Measurements from ENCODE around the gene ZCRB1.
"Not testable (repeated sequence)": the region's sequence is repeated elsewhere in the genome, so short reads cannot be mapped to it uniquely, and the experiment has no call there.

The ZCRB1 gene, protein sequence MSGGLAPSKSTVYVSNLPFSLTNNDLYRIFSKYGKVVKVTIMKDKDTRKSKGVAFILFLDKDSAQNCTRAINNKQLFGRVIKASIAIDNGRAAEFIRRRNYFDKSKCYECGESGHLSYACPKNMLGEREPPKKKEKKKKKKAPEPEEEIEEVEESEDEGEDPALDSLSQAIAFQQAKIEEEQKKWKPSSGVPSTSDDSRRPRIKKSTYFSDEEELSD

DNA sequence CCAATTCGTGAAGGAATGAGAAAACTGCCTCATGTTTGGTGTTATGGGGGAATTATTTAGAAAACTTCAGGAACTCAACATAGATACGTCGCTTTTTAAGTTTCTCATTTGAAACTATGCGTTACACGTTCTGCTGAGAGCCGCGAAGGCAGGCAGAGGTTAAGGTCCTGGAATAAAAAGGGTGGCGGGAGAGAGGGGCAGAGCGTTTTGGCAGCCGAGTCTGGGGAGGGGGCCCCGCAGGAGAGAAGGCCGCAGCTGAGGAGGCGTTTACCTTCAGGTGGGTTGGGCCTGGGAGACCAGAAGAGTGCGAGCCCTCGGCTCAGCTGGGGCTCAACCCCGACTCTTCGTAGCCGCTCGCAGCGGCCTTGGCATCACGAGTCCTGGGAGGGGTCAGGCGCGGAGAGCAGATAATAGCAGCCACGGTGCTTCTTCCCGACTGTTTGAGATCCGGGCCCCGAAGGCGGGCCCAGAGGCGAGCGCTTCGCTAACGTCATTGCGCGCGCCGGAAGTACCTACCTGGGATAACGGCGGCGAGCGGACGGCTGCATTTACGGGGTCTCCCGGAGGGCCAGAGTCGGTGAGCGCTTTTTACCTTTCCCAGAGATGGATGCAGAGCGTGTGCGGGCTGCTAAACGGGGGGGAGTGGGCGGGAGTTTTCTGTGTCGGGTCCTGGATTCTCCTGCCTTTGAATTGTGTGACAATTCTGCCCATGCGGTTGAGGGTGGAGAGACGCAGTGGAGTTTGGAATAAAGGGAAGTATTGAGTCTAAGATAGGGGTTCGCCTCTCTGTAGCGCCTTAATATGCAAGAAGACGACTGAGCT is at the start of gene ZCRB1, which contains the start of gene PPHLN1:
Gene ZCRB1 (minus strand): TSS at position 442 of the 822 bp plus-strand sequence. CDS start 1,992 bp downstream, outside the sequence.
Gene PPHLN1 (plus strand): TSS at position 515 of the 822 bp plus-strand sequence. CDS start 9,736 bp downstream, outside the sequence.
- H3K4me3 Mint-ChIP-seq: peak within 1 kb of the TSS; percentile 99
- H3K36me3 Mint-ChIP-seq: peaks cover 7% of the 10 kb centered on the region
- H3K27ac Mint-ChIP-seq: peak within 1 kb of the TSS; percentile 90
- no peaks in the 10 kb centered on the region for H3K9me3 Mint-ChIP-seq (ENCODE audit: low read depth)
- H3K4me1 Mint-ChIP-seq (ENCODE audit: low read depth): peaks cover 50% of the 10 kb centered on the region
- no peaks in the 10 kb centered on the region for H3K27me3 Mint-ChIP-seq

DNA sequence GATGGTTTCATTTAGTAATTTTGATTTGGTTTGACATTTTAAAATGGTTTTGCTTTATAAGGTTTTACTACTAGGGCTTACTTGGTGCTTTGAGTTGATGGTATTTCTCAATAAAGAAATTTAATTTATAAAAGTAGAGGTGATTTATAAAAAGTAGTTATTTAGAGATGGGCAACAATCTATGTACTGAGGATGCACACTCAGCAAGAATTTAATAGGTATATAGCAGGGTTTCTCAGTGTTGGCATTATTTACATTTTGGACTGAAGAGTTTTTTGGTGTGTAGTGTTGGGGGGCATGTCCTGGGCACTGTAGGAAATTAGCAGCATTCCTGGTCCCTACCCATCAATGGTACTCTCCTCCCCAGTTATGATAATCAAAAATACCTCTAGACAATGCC is 47.8 kb upstream of the ZCRB1 start:
- Mint-ChIP-seq H3K27me3 (no peaks in the 10 kb centered on the region), H3K27ac (no peak overlapping the region), H3K4me3 (no peak overlapping the region), H3K9me3 (ENCODE audit: low read depth) (no peaks in the 10 kb centered on the region), H3K4me1 (ENCODE audit: low read depth) (peaks cover 10% of the 10 kb centered on the region), H3K36me3 (peaks cover 9% of the 10 kb centered on the region)

DNA sequence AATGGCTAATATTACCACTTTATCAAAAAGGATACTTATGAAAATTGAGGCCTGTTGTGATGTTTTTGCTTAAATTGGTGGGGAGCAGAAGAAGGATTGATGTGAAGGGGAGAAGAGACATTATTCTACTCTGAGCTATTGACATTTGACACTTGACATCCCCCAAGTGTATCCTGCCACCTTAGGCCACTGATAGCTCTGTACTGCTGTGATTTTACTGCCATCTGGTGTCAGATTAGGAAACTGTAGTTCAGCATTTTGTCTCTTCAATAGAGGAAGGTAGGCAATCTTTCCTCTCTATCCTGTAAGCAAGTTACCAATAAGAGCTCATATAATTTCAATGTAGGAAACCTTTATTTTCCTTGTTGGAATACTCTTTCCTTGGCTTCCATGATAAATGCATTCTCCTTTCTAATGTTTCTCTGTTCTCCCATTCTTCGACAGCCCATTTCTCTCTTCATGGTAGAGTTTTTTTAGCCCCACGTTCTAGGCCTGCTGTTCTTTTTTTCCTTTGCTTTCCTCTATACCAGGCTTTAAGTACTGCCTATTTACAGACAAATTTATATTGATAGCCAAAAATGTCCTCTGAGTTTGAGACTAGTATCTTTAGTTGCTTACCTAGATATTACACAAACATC is 46.4 kb upstream of the ZCRB1 start:
- no peak overlapping the region for H3K27ac Mint-ChIP-seq
- no peak overlapping the region for H3K4me3 Mint-ChIP-seq

DNA sequence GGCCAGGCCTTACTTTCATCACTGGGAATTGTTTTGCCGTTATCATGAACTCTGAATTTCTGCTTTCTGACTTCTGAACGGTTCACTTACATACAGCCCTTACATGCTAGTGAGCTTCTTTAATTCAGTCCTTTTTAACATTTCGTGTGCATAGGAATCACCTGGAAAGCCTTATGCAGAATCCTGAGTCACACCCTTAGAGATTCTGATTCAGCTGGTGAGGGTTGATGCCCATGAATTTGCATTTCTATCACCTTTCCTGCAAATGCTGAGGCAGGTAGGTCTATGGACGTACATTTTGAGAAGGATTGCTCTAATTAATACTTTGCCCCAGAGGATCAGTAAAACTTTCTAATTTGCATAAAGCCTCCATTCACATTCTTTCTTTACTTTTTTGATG is 44.1 kb upstream of the ZCRB1 start:
- no peak overlapping the region for H3K4me3 Mint-ChIP-seq

More for the DNA sequence above, 46.4 kb upstream of the ZCRB1 start:
- Mint-ChIP-seq H3K36me3 (peaks cover 5% of the 10 kb centered on the region), H3K27me3 (no peaks in the 10 kb centered on the region), H3K9me3 (ENCODE audit: low read depth) (no peaks in the 10 kb centered on the region), H3K4me1 (ENCODE audit: low read depth) (peaks cover 7% of the 10 kb centered on the region)

DNA sequence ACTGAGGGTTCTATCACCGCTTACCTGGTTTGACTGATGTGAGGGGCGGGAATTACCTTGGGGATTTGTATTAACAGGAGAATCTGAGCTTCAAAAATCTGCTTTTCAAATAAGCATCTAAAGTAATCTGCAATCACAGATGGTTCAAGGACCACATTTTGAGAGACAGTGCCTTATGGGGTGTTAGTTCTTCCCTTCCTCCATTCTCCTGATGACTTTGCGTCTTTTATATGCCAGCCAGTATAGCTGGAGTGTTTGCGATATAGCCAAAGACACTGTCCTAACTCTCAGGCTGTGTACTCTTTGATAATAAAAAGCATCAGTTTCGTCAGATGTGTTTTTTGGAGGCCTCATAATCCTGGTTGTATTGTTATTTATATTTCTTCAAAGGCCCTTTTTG is 39.6 kb upstream of the ZCRB1 start:
- H3K27ac Mint-ChIP-seq: no peak overlapping the region
- H3K36me3 Mint-ChIP-seq: peaks cover 3% of the 10 kb centered on the region
- H3K4me3 Mint-ChIP-seq: no peak overlapping the region
- no peaks in the 10 kb centered on the region for H3K27me3 Mint-ChIP-seq
- peaks cover 34% of the 10 kb centered on the region for H3K4me1 Mint-ChIP-seq (ENCODE audit: low read depth)
- H3K9me3 Mint-ChIP-seq (ENCODE audit: low read depth): no peaks in the 10 kb centered on the region

More for the DNA sequence above, 44.1 kb upstream of the ZCRB1 start:
- no peaks in the 10 kb centered on the region for H3K36me3 Mint-ChIP-seq
- no peaks in the 10 kb centered on the region for H3K27me3 Mint-ChIP-seq
- H3K27ac Mint-ChIP-seq: peak overlapping the region; percentile 30
- no peaks in the 10 kb centered on the region for H3K9me3 Mint-ChIP-seq (ENCODE audit: low read depth)
- peaks cover 9% of the 10 kb centered on the region for H3K4me1 Mint-ChIP-seq (ENCODE audit: low read depth)

DNA sequence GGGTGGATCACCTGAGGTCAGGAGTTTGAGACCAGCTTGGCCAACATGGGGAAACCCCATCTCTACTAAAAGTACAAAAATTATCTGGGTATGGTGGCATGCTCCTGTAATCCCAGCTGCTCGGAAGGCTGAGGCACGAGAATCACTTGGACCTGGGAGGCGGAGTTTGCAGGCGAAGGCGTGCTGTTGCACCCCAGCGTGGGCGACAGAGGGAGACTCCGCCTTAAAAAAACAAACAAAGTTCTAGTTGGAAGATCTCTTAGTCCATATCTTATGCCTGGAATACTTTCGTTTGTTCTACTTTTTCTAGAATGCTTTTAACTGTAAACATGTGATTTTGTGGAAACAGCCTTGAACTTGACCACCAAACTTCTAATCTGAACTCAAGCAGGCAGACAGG is 38.8 kb upstream of the ZCRB1 start:
- H3K36me3 Mint-ChIP-seq: peaks cover 6% of the 10 kb centered on the region
- H3K9me3 Mint-ChIP-seq (ENCODE audit: low read depth): no peaks in the 10 kb centered on the region
- H3K4me1 Mint-ChIP-seq (ENCODE audit: low read depth): peaks cover 37% of the 10 kb centered on the region
- no peaks in the 10 kb centered on the region for H3K27me3 Mint-ChIP-seq
- no peak overlapping the region for H3K27ac Mint-ChIP-seq
- no peak overlapping the region for H3K4me3 Mint-ChIP-seq

DNA sequence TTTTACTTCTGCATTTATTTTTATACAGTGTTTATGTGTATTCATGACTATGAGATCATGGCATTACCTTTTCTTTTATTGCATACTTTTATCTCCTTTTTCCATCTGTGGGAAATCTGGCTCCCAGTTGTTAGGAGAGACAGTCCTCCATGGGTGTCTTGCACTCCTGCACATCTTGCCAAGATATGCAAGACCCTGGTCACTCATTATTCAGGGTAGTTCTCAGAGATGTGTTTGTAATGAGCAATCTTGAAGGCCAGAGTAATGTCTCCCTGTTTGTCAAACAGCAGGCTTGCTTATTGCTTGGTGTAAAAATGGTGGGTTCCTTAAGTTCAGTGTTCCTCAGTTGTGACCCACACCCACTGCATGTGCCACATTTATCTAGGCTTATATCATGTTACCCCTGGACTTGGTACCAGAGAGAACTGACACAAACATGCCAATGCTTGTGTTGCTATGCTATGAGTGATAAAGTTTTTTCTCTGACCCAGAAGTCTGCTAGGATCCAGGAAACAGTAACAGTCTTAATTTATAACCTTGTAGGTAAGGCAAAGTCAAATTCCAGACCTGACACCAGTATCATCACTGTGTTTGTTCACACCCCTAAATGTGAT is 36.9 kb upstream of the ZCRB1 start:
- no peaks in the 10 kb centered on the region for H3K9me3 Mint-ChIP-seq (ENCODE audit: low read depth)
- peak overlapping the region; percentile 54 for H3K27ac Mint-ChIP-seq
- H3K27me3 Mint-ChIP-seq: no peaks in the 10 kb centered on the region
- H3K36me3 Mint-ChIP-seq: peaks cover 9% of the 10 kb centered on the region
- no peak overlapping the region for H3K4me3 Mint-ChIP-seq
- H3K4me1 Mint-ChIP-seq (ENCODE audit: low read depth): peaks cover 40% of the 10 kb centered on the region

DNA sequence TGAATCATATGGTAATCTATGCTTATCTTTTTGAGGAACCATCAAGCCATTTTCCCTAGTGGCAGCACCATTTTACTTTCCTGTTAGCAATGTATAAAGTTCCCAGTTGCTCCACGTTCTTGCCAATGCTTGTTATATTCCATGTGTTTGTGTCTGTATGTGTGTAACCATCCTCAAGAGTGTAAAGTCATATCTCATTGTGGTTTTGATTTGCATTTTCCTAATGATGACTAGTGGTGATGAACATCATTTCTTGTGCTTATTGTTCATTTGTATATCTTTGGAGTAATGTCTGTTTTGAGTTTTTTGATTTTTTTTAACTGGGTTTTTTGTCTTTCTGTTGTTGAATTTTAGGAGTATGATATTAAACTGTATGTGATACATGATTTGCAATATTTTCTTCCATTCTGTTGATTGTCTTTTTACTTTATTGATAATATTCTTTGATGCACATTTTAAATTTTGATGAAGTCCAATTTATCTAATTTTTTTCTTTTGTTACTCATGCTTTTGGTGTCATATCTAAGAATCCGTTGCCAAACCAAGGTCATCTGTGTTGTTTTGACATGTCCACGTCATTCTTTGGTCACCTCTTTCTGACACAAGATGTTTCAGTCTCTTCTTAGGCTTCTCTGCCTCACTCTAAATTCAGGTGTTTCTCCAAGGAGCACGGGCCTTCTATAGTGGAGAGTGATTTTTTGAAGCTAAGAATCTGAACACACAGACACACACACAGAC is 36.2 kb upstream of the ZCRB1 start:
- H3K4me3 Mint-ChIP-seq: no peak overlapping the region
- H3K36me3 Mint-ChIP-seq: peaks cover 10% of the 10 kb centered on the region
- no peaks in the 10 kb centered on the region for H3K9me3 Mint-ChIP-seq (ENCODE audit: low read depth)
- no peaks in the 10 kb centered on the region for H3K27me3 Mint-ChIP-seq
- peaks cover 43% of the 10 kb centered on the region for H3K4me1 Mint-ChIP-seq (ENCODE audit: low read depth)
- H3K27ac Mint-ChIP-seq: peak overlapping the region; percentile 11

DNA sequence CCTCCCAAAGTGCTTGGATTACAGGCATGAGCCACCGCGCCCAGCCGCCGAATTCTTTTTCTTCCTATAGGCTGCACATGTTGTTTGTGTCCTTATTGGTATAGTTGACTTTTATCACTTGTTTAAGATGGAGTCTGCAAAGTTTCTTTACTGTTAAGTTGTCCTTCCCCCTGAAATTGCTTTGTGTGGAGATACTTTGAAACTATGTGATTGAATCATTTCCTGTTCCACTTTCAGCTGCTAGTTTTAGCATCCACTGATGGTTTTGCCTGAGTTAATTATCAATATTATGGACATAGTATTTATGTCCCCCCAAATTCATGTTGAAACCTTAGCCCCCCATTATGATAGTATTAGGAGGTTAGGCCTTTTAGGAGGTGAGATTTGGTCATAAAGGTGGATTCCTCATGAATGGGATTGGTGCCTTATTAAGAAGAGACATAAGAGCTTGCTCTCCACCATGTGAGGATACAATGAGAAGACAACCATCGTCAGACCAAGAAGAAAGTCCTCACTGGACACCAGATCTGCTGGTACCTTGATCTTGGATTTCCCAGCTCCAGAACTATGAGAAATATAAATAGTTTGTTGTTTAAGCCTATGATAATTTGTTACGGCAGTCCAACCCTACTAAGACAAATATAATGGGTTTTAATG is 35.0 kb upstream of the ZCRB1 start:
- peak overlapping the region; percentile 35 for H3K27ac Mint-ChIP-seq
- H3K36me3 Mint-ChIP-seq: peaks cover 12% of the 10 kb centered on the region
- H3K27me3 Mint-ChIP-seq: no peaks in the 10 kb centered on the region

DNA sequence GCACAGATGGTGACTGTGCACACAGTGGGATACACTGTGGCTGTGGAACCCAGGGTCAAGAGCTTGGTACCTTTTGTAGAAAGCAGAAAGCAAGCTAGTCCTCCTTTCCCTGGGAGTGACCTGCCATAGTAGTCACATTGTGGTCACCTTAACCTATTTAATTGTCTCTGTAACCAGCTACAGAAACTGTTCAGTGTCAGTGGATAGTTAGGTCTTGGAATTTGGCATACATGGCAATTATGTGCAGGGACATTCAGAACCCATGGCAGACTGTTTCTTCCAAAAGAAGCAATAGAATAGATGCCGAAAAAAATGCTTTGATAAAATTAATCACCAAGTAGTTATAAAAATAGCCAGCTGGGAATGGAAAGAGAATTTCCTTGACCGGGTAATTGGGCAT is 30.4 kb upstream of the ZCRB1 start:
- Mint-ChIP-seq H3K4me3 (no peak overlapping the region), H3K27ac (no peak overlapping the region), H3K4me1 (ENCODE audit: low read depth) (peaks cover 23% of the 10 kb centered on the region), H3K36me3 (peaks cover 12% of the 10 kb centered on the region), H3K9me3 (ENCODE audit: low read depth) (no peaks in the 10 kb centered on the region), H3K27me3 (no peaks in the 10 kb centered on the region)

More for the DNA sequence above, 35.0 kb upstream of the ZCRB1 start:
- Mint-ChIP-seq H3K4me3 (no peak overlapping the region), H3K4me1 (ENCODE audit: low read depth) (peaks cover 45% of the 10 kb centered on the region), H3K9me3 (ENCODE audit: low read depth) (no peaks in the 10 kb centered on the region)

DNA sequence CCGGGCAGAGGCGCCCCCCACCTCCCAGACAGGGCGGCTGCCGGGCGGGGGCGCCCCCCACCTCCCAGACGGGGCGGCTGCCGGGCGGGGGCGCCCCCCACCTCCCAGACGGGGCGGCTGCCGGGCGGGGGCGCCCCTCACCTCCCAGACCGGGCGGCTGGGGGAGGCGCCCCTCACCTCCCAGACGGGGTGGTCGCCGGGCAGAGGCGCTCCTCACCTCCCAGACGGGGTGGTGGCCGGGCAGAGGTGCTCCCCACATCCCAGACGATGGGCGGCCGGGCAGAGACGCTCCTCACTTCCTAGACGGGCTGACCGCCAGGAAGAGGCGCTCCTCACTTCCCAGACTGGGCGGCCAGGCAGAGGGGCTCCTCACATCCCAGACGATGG is 24.1 kb upstream of the ZCRB1 start:
- H3K36me3 Mint-ChIP-seq; H3K4me1 Mint-ChIP-seq (ENCODE audit: low read depth); H3K27ac Mint-ChIP-seq; H3K4me3 Mint-ChIP-seq; H3K9me3 Mint-ChIP-seq (ENCODE audit: low read depth); H3K27me3 Mint-ChIP-seq: not testable (repeated sequence)

DNA sequence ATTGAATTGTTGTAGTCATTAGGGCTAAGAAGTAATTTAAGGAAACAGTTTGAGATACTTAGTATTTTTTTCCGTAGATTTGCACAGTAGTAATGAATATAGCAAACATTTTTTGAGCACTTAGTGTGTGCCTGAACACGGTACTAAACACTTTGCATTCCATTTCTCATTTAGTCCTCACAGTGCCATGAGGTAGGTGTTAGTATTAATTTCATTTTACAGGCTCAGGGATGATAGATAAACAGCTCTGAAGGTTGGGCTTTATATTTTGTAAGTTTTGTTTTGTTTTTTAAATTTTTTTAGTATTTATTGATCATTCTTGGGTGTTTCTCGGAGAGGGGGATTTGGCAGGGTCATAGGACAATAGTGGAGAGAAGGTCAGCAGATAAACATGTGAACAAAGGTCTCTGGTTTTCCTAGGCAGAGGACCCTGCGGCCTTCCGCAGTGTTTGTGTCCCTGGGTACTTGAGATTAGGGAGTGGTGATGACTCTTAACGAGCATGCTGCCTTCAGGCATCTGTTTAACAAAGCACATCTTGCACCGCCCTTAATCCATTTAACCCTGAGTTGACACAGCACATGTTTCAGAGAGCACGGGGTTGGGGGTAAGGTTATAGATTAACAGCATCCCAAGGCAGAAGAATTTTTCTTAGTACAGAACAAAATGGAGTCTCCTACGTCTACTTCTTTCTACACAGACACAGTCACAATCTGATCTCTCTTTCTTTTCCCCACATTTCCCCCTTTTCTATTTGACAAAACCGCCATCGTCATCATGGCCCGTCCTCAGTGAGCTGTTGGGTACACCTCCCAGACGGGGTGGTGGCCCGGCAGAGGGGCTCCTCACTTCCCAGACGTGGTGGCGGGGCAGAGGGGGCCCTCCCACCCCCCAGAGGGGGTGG is 23.5 kb upstream of the ZCRB1 start:
- H3K9me3 Mint-ChIP-seq (ENCODE audit: low read depth); H3K27me3 Mint-ChIP-seq; H3K36me3 Mint-ChIP-seq; H3K4me3 Mint-ChIP-seq; H3K27ac Mint-ChIP-seq: not testable (repeated sequence)
- H3K4me1 Mint-ChIP-seq (ENCODE audit: low read depth): peaks cover 13% of the 10 kb centered on the region

DNA sequence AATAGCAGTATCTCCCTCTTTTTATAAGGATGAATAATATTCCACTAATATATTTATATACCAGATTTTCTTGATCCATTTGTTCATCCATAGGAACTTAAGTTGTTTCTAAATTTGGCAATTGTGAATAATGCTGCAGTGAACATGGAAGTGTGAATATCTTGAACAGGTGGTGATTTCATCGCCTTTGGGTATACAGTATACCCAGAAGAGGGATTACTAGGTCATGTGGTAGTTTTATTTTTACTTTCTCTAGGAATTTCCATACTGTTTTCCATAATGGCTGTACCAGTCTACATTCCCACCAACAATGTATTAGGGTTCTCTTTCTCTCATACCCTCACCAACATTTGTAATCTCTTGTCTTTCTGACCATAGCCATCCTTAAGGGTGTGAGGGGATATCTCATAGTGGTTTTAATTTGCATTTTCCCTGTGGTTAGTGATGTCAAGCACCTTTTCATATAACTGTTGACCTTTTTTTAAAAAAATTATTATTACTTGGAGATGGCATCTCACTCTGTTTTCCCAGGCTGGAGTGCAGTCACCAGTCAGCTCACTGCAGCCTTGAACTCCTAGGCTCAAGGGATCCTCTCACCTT is 20.6 kb upstream of the ZCRB1 start:
- Mint-ChIP-seq H3K27me3 (no peaks in the 10 kb centered on the region), H3K27ac (no peak overlapping the region), H3K4me1 (ENCODE audit: low read depth) (peaks cover 37% of the 10 kb centered on the region), H3K9me3 (ENCODE audit: low read depth) (no peaks in the 10 kb centered on the region), H3K36me3 (peaks cover 2% of the 10 kb centered on the region), H3K4me3 (no peak overlapping the region)
